Measurements from ENCODE around the gene JARID2. TPM values are rescaled to one million over a fixed set of nuclear protein-coding genes. Genes with fewer than 3 reads are reported as not detected.

JARID2 gene
- total RNA-seq, 1 donor from 2014 or later = 38.9 TPM

- H3K9ac ChIP-seq = no peak overlapping the region
- Mint-ChIP-seq H3K4me1 (peaks cover 13% of the 10 kb centered on the region), H3K36me3 (peaks cover 44% of the 10 kb centered on the region), H3K9me3 (peaks cover 3% of the 10 kb centered on the region), H3K27ac (no peak overlapping the region), H3K27me3 (ENCODE audit: insufficient read depth, low read depth) (peaks cover 2% of the 10 kb centered on the region), H3K4me3 (no peak overlapping the region)
- H3K4me1 ChIP-seq = peaks cover 11% of the 10 kb centered on the region
- H3K27ac ChIP-seq = no peak overlapping the region
- no peaks in the 10 kb centered on the region for H3K27me3 ChIP-seq
- H3K9me3 ChIP-seq (ENCODE audit: low read depth) = no peaks in the 10 kb centered on the region
- peaks cover 88% of the 10 kb centered on the region for H3K79me2 ChIP-seq (ENCODE audit: low read depth)
- H2AFZ ChIP-seq (replicated peaks) = no peak overlapping the region
- peaks cover 3% of the 10 kb centered on the region for H3K36me3 ChIP-seq
- no peaks in the 10 kb centered on the region for H3F3A ChIP-seq (ENCODE audit: low read depth)
- DNase-seq (ENCODE audit: low spot score) = no peak
- TF ChIP-seq EZH2 (IDR thresholded peaks at IDR 0.05) = no peak
- TF ChIP-seq EZH2phosphoT487 (IDR thresholded peaks at IDR 0.05) = no peak
- TF ChIP-seq CTCF (IDR thresholded peaks at IDR 0.05) = no peak
- H4K20me1 ChIP-seq (ENCODE audit: low read depth) = peaks cover 31% of the 10 kb centered on the region
- H3K4me3 ChIP-seq = no peak overlapping the region
- no peak overlapping the region for H3K4me2 ChIP-seq
These were observed 231.9 kb downstream of the JARID2 start for GRCh38 chr6:15477746-15478145.

GRCh38 chr6:15479761-15480160 is 233.9 kb downstream of the JARID2 start:
- Mint-ChIP-seq H3K4me3 (no peak overlapping the region), H3K4me1 (peaks cover 20% of the 10 kb centered on the region), H3K9me3 (peaks cover 3% of the 10 kb centered on the region), H3K27me3 (ENCODE audit: insufficient read depth, low read depth) (peaks cover 2% of the 10 kb centered on the region), H3K36me3 (peaks cover 40% of the 10 kb centered on the region), H3K27ac (no peak overlapping the region)
- Histone ChIP-seq H3K4me2 (no peak overlapping the region), H3K4me3 (no peak overlapping the region), H3K4me1 (peaks cover 11% of the 10 kb centered on the region), H3K27me3 (no peaks in the 10 kb centered on the region), H3K9me3 (ENCODE audit: low read depth) (no peaks in the 10 kb centered on the region), H3K79me2 (ENCODE audit: low read depth) (peaks cover 91% of the 10 kb centered on the region), H3K36me3 (peaks cover 3% of the 10 kb centered on the region), H3K27ac (no peak overlapping the region), H3K9ac (no peak overlapping the region), H3F3A (ENCODE audit: low read depth) (no peaks in the 10 kb centered on the region), H4K20me1 (ENCODE audit: low read depth) (peaks cover 33% of the 10 kb centered on the region), H2AFZ (replicated peaks) (no peak overlapping the region)
- no peak for DNase-seq (ENCODE audit: low spot score)
- TF ChIP-seq EZH2phosphoT487 (IDR thresholded peaks at IDR 0.05) (no peak), EZH2 (IDR thresholded peaks at IDR 0.05) (no peak), CTCF (IDR thresholded peaks at IDR 0.05) (no peak)

GRCh38 chr6:15480525-15480924 is 234.7 kb downstream of the JARID2 start:
- peaks cover 93% of the 10 kb centered on the region for H3K79me2 ChIP-seq (ENCODE audit: low read depth)
- no peak overlapping the region for H3K27ac ChIP-seq
- no peaks in the 10 kb centered on the region for H3F3A ChIP-seq (ENCODE audit: low read depth)
- H3K9me3 Mint-ChIP-seq = peaks cover 3% of the 10 kb centered on the region
- peaks cover 16% of the 10 kb centered on the region for H3K4me1 ChIP-seq
- no peak overlapping the region for H3K4me3 ChIP-seq
- H4K20me1 ChIP-seq (ENCODE audit: low read depth) = peaks cover 29% of the 10 kb centered on the region
- H3K27ac Mint-ChIP-seq = no peak overlapping the region
- no peak overlapping the region for H3K9ac ChIP-seq
- H3K9me3 ChIP-seq (ENCODE audit: low read depth) = no peaks in the 10 kb centered on the region
- no peak overlapping the region for H2AFZ ChIP-seq (replicated peaks)
- no peak overlapping the region for H3K4me3 Mint-ChIP-seq
- H3K27me3 ChIP-seq = no peaks in the 10 kb centered on the region
- TF ChIP-seq CTCF (IDR thresholded peaks at IDR 0.05) (no peak), EZH2 (IDR thresholded peaks at IDR 0.05) (no peak), EZH2phosphoT487 (IDR thresholded peaks at IDR 0.05) (no peak)
- peaks cover 35% of the 10 kb centered on the region for H3K36me3 Mint-ChIP-seq
- DNase-seq (ENCODE audit: low spot score) = no peak
- H3K27me3 Mint-ChIP-seq (ENCODE audit: insufficient read depth, low read depth) = peaks cover 2% of the 10 kb centered on the region
- H3K4me2 ChIP-seq = no peak overlapping the region
- H3K36me3 ChIP-seq = no peaks in the 10 kb centered on the region
- peaks cover 19% of the 10 kb centered on the region for H3K4me1 Mint-ChIP-seq
